ENCODE data around the gene APRT.
A peak's percentile ranks its signal among the peaks of the same experiment; 100 is the strongest.

The APRT gene

DNA sequence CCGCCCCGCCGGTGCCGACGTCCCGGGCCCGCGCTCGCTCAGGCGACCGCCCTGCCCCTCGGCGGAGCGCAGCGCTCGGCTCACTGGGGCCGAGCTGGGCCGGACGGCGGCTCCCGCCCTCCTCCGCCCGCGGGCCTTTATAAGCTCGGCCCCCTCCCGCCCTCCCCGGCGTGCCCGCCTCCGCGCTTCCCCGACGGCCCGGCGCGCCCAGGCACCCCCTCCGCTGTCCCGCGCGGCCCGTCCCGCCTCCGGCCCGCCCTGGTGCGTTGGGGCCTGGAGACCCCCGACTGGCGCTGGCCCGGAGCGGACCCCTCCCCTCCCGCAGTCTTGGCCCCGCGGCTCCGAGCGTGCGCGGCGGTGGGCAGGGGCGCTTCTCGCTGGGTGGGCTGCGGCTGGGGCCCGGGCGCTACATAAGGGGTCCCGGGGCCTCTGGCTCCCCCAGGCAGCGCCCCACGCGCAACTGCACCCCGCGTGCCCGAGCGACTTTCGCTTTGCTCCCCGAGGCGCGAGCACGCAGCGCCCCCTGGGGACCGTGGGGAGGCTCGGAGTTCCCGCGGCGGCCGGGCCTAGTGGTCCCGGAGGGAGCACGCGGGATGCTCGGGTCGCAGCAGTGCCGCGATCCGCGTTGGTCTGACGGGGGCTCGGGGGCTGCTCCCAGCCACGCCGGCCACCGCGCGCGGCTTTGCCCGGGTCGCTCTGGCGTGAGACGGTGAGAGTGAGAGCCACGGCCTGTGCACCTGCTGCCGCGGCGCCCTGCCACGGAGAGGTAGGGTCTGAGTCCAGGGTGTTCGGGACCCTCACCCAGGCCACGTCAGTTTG, 26.4 kb downstream of the APRT start, which contains the start of gene PIEZO1:
Gene PIEZO1 (minus strand): TSS at position 115 of the 819 bp plus-strand sequence. CDS start 256 bp downstream, outside the sequence.
- peak within 1 kb of the TSS; percentile 69 for H2AFZ ChIP-seq (ENCODE audit: low read depth, low read length)
- peak within 1 kb of the TSS; percentile 94 for H3K9ac ChIP-seq (ENCODE audit: low read depth, low read length)
- H4K20me1 ChIP-seq (ENCODE audit: insufficient read depth, low read length) = peaks cover 32% of the 10 kb centered on the region
- H3K36me3 ChIP-seq (ENCODE audit: insufficient read depth, low read length) = no peaks in the 10 kb centered on the region; the same call in 1 of the 2 replicates
- DNase-seq = peak; percentile 77
- H3K27ac ChIP-seq (ENCODE audit: low read length) = peak within 1 kb of the TSS; percentile 86
- TF ChIP-seq CTCF (IDR thresholded peaks at IDR 0.05; ENCODE audit: borderline replicate concordance, extremely low read depth, low read length, poor library complexity, severe bottlenecking) (peak; percentile 89), EZH2 (IDR thresholded peaks at IDR 0.05; ENCODE audit: borderline replicate concordance, low read depth, low read length, severe bottlenecking) (no peak)
- peak within 1 kb of the TSS; percentile 73 for H3K4me2 ChIP-seq (ENCODE audit: insufficient read depth, low read length)
- H3K9me3 ChIP-seq (ENCODE audit: insufficient read depth, low read length, severe bottlenecking) = no peaks in the 10 kb centered on the region
- peak; percentile 22 for ATAC-seq (ENCODE audit: insufficient read depth, low read depth)
- no peaks in the 10 kb centered on the region for H3K27me3 ChIP-seq (ENCODE audit: insufficient read depth, low read length, poor library complexity)
- H3K79me2 ChIP-seq (ENCODE audit: insufficient read depth, low read length) = peaks cover 56% of the 10 kb centered on the region
- H3K4me1 ChIP-seq (ENCODE audit: insufficient read depth, low read length) = peaks cover 56% of the 10 kb centered on the region
- peak within 1 kb of the TSS; percentile 56 to 64 for H3K4me3 ChIP-seq (ENCODE audit: low read depth in 1 of 2, low read length in 2 of 2)

- Histone ChIP-seq H3K27ac (ENCODE audit: low read length) (peak overlapping the region; percentile 86), H3K4me2 (ENCODE audit: insufficient read depth, low read length) (peak overlapping the region; percentile 73), H3K9me3 (ENCODE audit: insufficient read depth, low read length, severe bottlenecking) (no peaks in the 10 kb centered on the region), H3K4me3 (ENCODE audit: low read depth in 1 of 2, low read length in 2 of 2) (peak overlapping the region; percentile 56 to 64; a peak in 3 of 4 replicates), H3K27me3 (ENCODE audit: insufficient read depth, low read length, poor library complexity) (no peaks in the 10 kb centered on the region), H3K9ac (ENCODE audit: low read depth, low read length) (peak overlapping the region; percentile 94), H2AFZ (ENCODE audit: low read depth, low read length) (peak overlapping the region; percentile 69), H3K4me1 (ENCODE audit: insufficient read depth, low read length) (peaks cover 53% of the 10 kb centered on the region), H3K36me3 (ENCODE audit: insufficient read depth, low read length) (peaks cover under 1% of the 10 kb centered on the region; the same call in 1 of the 2 replicates), H3K79me2 (ENCODE audit: insufficient read depth, low read length) (peaks cover 61% of the 10 kb centered on the region), H4K20me1 (ENCODE audit: insufficient read depth, low read length) (peaks cover 37% of the 10 kb centered on the region)
- TF ChIP-seq CTCF (IDR thresholded peaks at IDR 0.05; ENCODE audit: borderline replicate concordance, extremely low read depth, low read length, poor library complexity, severe bottlenecking) = no peak
- no peak for TF ChIP-seq EZH2 (IDR thresholded peaks at IDR 0.05; ENCODE audit: borderline replicate concordance, low read depth, low read length, severe bottlenecking)
- ATAC-seq (ENCODE audit: insufficient read depth, low read depth) (no peak; the same call in 2 of the 3 replicates), DNase-seq (no peak)
Measured at GRCh38 chr16:88784856-88785105, 26.9 kb downstream of the APRT start.

- H3K27ac ChIP-seq (ENCODE audit: low read length) = peak overlapping the region; percentile 86
- peaks cover 67% of the 10 kb centered on the region for H3K79me2 ChIP-seq (ENCODE audit: insufficient read depth, low read length)
Measured at GRCh38 chr16:88784074-88784855, 27.5 kb downstream of the APRT start.

More at GRCh38 chr16:88784074-88784855, 27.5 kb downstream of the APRT start:
- Histone ChIP-seq H3K36me3 (ENCODE audit: insufficient read depth, low read length) (peaks cover 5% of the 10 kb centered on the region; the same call in 1 of the 2 replicates), H3K4me2 (ENCODE audit: insufficient read depth, low read length) (peak overlapping the region; percentile 73), H3K4me1 (ENCODE audit: insufficient read depth, low read length) (peaks cover 48% of the 10 kb centered on the region), H2AFZ (ENCODE audit: low read depth, low read length) (peak overlapping the region; percentile 69), H3K4me3 (ENCODE audit: low read depth in 1 of 2, low read length in 2 of 2) (peak overlapping the region; percentile 56 to 64; a peak in 3 of 4 replicates), H3K27me3 (ENCODE audit: insufficient read depth, low read length, poor library complexity) (no peaks in the 10 kb centered on the region), H3K9ac (ENCODE audit: low read depth, low read length) (peak overlapping the region; percentile 94), H3K9me3 (ENCODE audit: insufficient read depth, low read length, severe bottlenecking) (no peaks in the 10 kb centered on the region), H4K20me1 (ENCODE audit: insufficient read depth, low read length) (peaks cover 42% of the 10 kb centered on the region)
- no peak for TF ChIP-seq EZH2 (IDR thresholded peaks at IDR 0.05; ENCODE audit: borderline replicate concordance, low read depth, low read length, severe bottlenecking)
- TF ChIP-seq CTCF (IDR thresholded peaks at IDR 0.05; ENCODE audit: borderline replicate concordance, extremely low read depth, low read length, poor library complexity, severe bottlenecking) = peak; percentile 57
- ATAC-seq (ENCODE audit: insufficient read depth, low read depth) = peak; percentile 21
- peak; percentile 68 for DNase-seq
